RWPE2 (cell line): ENCODE results near the gene WDR83.
"Not testable (repeated sequence)": the region's sequence is repeated elsewhere in the genome, so short reads cannot be mapped to it uniquely, and the experiment has no call there.

Experiments
- ATAC-seq: fragments of 200-7000 bp; cut with Tn5 transposase; 3 replicates; pipeline ENCODE4 v1.9.1; 2021; ENCODE audit warnings: low read depth
- DNase-seq: peaks from one replicate; pipeline ENCODE4 v3.0.0-alpha.2; 2020; ENCODE audit warnings: low spot score
- H3K27ac ChIP-seq: fragments of 450-650 bp; 2 replicates; pipeline ENCODE4 v1.5.1; 2017; ENCODE audit warnings: mild to moderate bottlenecking; ENCODE audit not compliant: poor library complexity, severe bottlenecking
- H3K27me3 ChIP-seq: fragments of 250-450 bp; sonication (Bioruptor Pico); 2 replicates; pipeline ENCODE4 v1.5.1; 2021; ENCODE audit warnings: mild to moderate bottlenecking, moderate library complexity; ENCODE audit not compliant: insufficient read depth, poor library complexity, severe bottlenecking
- H3K36me3 ChIP-seq: fragments of 250-450 bp; sonication (Bioruptor Pico); 2 replicates; pipeline ENCODE4 v1.5.1; 2020; ENCODE audit warnings: low read depth, mild to moderate bottlenecking, moderate library complexity
- H3K4me1 ChIP-seq: fragments of 250-450 bp; sonication (Bioruptor Pico); 2 replicates; pipeline ENCODE4 v1.5.1; 2021; ENCODE audit warnings: mild to moderate bottlenecking, moderate library complexity; ENCODE audit not compliant: insufficient read depth, poor library complexity, severe bottlenecking
- H3K4me3 ChIP-seq: fragments of 250-450 bp; sonication (Bioruptor Pico); 2 replicates; pipeline ENCODE4 v1.5.1; 2021; ENCODE audit warnings: mild to moderate bottlenecking, moderate library complexity; ENCODE audit not compliant: severe bottlenecking
- H3K9me3 ChIP-seq: fragments of 250-450 bp; sonication (Bioruptor Pico); 2 replicates; pipeline ENCODE4 v1.5.1; 2021; ENCODE audit warnings: mild to moderate bottlenecking, moderate library complexity; ENCODE audit not compliant: severe bottlenecking
- TF ChIP-seq, protein P1 (sequence below): fragments of 450-650 bp; IDR thresholded peaks from one replicate; pipeline ENCODE4 v1.5.1; 2017; ENCODE audit warnings: mild to moderate bottlenecking, moderate library complexity; ENCODE audit not compliant: poor library complexity, severe bottlenecking

Gene WDR83

DNA sequence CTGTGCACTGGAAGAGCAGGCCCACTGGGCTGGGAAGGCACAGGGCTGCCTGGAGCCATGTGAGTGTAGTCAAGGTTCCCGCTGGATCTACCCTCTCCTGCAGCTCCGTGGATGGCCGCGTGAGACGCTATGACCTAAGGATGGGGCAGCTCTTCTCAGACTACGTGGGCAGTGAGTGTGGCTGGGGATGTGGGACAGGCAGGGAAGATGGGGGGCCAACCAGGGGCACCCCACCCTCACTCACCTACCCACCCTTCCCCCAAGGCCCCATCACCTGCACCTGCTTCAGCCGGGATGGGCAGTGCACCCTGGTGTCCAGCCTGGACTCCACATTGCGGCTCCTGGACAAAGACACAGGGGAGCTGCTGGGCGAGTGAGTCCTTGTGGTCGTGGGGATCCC lies 6.1 kb downstream of the WDR83 start:
- Histone ChIP-seq H3K4me3 (no peak overlapping the region), H3K9me3 (no peaks in the 10 kb centered on the region), H3K27me3 (no peaks in the 10 kb centered on the region), H3K27ac (no peak overlapping the region), H3K36me3 (peaks cover 58% of the 10 kb centered on the region), H3K4me1 (no peaks in the 10 kb centered on the region)
- DNase-seq (no peak), ATAC-seq (no peak)
- TF ChIP-seq, protein P1, sequence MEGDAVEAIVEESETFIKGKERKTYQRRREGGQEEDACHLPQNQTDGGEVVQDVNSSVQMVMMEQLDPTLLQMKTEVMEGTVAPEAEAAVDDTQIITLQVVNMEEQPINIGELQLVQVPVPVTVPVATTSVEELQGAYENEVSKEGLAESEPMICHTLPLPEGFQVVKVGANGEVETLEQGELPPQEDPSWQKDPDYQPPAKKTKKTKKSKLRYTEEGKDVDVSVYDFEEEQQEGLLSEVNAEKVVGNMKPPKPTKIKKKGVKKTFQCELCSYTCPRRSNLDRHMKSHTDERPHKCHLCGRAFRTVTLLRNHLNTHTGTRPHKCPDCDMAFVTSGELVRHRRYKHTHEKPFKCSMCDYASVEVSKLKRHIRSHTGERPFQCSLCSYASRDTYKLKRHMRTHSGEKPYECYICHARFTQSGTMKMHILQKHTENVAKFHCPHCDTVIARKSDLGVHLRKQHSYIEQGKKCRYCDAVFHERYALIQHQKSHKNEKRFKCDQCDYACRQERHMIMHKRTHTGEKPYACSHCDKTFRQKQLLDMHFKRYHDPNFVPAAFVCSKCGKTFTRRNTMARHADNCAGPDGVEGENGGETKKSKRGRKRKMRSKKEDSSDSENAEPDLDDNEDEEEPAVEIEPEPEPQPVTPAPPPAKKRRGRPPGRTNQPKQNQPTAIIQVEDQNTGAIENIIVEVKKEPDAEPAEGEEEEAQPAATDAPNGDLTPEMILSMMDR: no peak

DNA sequence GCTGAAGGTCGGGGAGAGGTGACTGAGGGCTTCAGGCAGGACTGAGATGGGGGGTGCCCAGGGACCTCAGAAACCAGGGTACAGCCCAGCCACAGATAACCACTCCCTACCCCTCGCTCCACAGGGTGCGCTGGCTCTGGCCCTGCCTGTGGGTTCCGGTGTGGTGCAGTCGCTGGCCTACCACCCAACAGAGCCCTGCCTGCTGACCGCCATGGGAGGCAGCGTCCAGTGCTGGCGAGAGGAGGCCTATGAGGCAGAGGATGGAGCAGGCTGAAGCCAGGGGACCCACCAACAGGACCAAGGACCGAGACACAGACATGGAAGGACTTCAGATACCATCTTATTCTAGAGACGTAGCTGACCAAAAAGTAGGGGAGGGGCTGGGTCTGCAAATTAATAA lies 8.8 kb downstream of the WDR83 start:
- Histone ChIP-seq H3K4me1 (no peaks in the 10 kb centered on the region), H3K36me3 (peaks cover 71% of the 10 kb centered on the region), H3K9me3 (no peaks in the 10 kb centered on the region), H3K4me3 (no peak overlapping the region), H3K27ac (no peak overlapping the region), H3K27me3 (no peaks in the 10 kb centered on the region)
- ATAC-seq: no peak
- TF ChIP-seq, protein P1: no peak
- DNase-seq: no peak

DNA sequence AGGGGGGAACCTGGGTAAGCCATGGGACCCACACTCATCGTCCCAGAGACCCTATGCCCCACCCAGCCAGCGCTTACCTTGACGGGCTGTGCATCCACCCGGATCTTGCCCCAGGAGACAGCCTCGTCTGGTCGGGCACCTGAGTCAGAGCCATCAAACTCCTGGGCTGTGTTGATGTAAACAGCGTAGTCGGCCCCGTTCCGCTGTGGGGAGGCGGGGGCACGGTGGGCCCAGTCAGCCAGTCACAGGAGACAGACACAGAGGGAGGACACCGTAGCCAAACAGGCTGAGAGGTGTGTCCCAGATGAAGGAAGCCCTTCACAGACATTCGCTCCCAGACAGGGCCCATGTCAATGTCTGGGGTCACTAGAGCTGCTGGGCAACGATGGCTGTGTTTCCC lies 9.3 kb downstream of the WDR83 start:
- Histone ChIP-seq H3K9me3 (no peaks in the 10 kb centered on the region), H3K4me1 (no peaks in the 10 kb centered on the region), H3K36me3 (peaks cover 68% of the 10 kb centered on the region), H3K4me3 (no peak overlapping the region), H3K27me3 (no peaks in the 10 kb centered on the region), H3K27ac (no peak overlapping the region)
- TF ChIP-seq, protein P1: no peak
- ATAC-seq: no peak
- no peak for DNase-seq

DNA sequence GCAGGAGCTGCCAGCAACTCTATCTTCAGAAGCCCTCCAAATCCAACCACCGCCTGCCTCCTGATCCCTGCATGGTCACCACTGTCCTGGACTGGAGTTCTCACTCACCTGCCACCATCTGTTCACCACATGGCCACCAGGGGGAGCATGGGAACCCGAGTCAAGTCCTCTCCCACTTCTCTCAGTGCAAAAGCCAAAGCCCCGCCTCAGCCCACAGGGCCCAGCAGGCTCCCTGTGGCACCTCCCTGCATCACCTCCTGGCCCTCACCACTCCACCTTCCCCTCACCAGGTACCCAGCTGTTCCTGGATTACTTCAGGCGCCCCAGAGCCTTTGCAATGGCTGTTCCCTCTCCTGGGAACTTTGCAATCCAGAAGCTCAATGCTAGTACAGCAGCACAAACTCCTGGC lies 9.8 kb downstream of the WDR83 start:
- Histone ChIP-seq H3K27ac (no peak overlapping the region), H3K9me3 (no peaks in the 10 kb centered on the region), H3K4me3 (no peak overlapping the region), H3K36me3 (peaks cover 67% of the 10 kb centered on the region), H3K27me3 (no peaks in the 10 kb centered on the region), H3K4me1 (no peaks in the 10 kb centered on the region)
- TF ChIP-seq, protein P1: peak; percentile 85
- DNase-seq (no peak), ATAC-seq (peak; percentile 50)

DNA sequence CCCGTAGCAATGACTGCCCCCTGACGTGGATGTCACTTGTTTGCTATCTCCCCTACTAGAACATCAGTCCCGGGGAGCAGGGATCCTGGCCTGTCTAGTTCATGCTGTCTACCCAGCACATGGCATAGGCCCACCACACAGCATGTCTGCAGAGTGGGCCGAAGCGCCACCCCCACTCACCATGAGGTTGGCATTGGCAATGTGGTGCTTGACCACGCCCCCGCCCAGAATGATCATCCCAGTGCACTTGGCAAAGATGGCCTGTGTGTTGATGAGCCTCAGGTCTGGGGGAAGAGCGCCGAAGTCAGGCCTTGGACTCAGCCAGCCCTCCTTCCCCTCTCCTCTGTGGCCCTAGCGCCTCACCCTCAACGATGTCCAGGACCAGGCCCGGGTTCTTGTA lies 10.3 kb downstream of the WDR83 start:
- H3K36me3 ChIP-seq: peaks cover 62% of the 10 kb centered on the region
- ATAC-seq: no peak
- H3K9me3 ChIP-seq: no peaks in the 10 kb centered on the region
- TF ChIP-seq, protein P1: no peak
- DNase-seq: no peak
- H3K4me3 ChIP-seq: no peak overlapping the region
- H3K27me3 ChIP-seq: no peaks in the 10 kb centered on the region
- H3K4me1 ChIP-seq: no peaks in the 10 kb centered on the region
- H3K27ac ChIP-seq: no peak overlapping the region

GRCh38 chr19:12678039-12678438 lies 11.4 kb downstream of the WDR83 start:
- H3K27me3 ChIP-seq, DNase-seq, H3K4me3 ChIP-seq, H3K9me3 ChIP-seq, ATAC-seq, H3K27ac ChIP-seq, H3K4me1 ChIP-seq: not testable (repeated sequence)
- H3K36me3 ChIP-seq: peaks cover 54% of the 10 kb centered on the region
